Glomerular visceral epithelial cell (primary cell): Measurements from ENCODE around the gene PRKCE.
"Not testable (repeated sequence)": the region's sequence is repeated elsewhere in the genome, so short reads cannot be mapped to it uniquely, and the experiment has no call there.

Experiments
- DNase-seq: peaks from one replicate; pipeline ENCODE4 v3.0.0-alpha.2; 2016; ENCODE audit errors: extremely low spot score

The PRKCE gene

DNA sequence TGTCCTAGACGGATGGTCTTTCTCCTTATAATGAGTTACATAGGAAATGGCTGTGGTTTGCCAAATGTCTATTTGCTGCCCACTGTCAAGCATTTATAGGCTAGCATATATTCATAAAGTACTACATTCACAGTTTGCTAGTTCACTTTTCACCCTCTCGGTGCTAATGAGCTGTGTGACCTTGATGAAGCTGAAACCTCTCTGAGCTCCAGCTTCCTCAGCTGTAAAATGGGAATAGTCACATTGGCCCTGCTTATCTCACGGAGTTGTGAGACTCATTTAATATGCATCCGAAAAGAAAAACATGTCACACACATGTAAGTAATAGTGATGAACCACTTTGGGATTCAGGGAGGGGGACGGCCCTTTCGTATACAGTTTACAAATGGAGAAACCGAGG, 17.0 kb downstream of the PRKCE start:
- no peak for DNase-seq

GRCh38 chr2:45669032-45669486, 17.6 kb downstream of the PRKCE start:
- no peak for DNase-seq

- DNase-seq = no peak
Measured at GRCh38 chr2:45670646-45671045, 19.2 kb downstream of the PRKCE start.

GRCh38 chr2:45672138-45672537, 20.7 kb downstream of the PRKCE start:
- no peak for DNase-seq

DNA sequence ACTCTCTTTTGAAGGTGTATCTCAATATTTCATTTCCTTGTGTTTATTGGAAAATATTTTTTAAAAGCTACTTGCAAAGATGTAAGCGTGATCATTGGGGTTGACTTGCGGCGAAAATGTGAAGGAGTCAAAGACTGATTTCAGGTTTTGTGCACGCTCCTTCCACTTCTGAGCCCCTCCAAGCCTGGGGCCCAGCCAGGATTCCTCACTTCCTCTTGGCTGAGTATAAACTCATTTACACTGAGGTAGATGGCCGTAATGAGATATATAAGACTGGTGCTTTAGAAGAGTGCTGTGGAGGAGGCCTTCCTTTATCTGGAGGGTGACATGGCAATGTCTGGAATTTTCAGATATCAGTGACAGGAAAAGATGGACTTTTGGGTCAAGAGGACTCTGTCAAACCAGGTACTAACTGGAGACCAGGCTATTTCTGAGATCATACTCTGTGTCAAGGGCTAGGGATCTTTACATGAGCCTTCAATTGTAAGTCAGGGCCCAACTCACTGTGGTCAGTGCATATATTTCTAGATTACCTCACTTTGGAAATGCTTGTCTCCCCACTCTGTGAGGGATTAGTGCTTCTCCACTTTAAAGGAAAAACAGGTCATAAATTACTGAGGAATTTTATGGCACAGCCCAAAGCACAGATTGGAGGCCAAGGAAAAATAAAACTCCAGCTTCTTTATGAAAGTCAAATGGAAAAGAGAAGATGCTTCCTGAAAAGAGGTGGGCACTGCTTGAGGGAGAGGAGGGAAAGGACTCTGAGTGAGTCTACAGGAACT, 22.8 kb downstream of the PRKCE start:
- peak; percentile 13 for DNase-seq

GRCh38 chr2:45675263-45675812, 23.9 kb downstream of the PRKCE start:
- peak; percentile 6 for DNase-seq

DNA sequence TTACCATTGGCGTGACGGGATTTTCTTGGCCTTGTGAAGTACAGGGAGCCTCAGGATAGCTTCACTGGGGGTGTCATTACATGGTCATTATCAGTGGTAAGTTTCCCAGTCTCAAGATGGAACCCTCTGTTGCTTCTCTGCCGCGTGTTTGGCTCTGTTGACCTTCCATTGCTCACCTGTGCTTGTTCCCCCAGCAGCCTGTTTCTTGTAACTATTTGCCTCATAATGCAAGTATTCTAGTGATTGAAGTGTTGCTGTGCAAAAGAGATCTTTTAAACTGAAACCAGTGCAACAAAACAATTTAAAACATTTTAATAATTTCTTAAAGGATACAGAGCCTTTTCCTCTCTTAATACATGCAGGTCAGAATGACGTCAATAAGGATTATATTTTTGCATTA, 24.6 kb downstream of the PRKCE start:
- DNase-seq = no peak

DNA sequence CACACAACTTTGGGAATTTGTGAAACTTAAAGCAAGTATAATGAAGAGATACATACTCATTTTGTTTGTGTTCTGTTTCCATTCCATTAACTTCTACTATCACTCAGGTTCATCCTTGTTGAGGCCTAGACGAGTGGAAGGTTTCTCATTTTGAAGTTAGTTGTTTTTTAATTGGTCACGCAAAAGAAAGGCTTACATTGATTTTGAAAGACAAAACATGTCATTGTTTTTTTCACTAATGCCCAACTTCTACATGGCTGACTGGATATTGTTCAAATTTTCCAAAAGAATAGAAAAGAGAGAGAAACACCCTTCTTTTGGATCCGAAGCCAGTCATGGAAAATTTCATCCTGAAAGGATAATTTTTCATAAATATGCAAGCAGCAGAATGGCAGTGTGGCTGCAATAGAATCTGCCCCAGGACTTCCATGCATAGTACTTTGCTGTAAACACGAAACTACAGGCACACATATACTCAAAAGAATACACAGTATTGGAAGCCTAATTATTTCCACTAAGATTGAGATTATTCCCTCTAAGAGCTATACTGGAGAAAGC, 27.4 kb downstream of the PRKCE start:
- no peak for DNase-seq

DNA sequence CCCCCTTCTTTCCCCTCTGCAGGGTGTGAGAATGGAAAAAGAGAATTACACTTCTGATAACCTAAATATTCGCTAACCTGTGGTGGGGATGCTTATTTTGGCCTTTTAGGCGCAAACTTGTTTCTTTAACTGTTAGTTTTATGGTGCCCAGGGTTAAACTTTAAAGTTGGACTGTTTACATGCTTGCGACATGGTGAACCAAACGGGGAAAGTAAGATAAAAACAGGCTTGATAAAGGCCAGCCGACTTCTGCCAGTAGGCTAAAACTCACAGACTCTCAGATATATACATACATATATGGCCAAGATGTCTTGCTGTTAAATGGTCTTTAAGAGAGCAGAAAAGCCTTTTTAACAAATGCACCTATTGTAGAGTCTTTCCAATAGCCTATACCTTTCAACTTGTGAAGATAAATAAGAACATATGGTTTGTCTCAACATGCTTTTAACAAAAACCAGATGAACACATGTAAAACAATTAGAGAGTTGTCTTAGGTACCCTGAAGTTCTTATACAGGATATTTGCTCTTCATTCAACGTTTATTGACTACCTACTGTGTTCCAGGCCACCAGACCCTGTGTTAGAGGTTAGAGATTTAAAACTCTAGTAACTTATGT, 29.0 kb downstream of the PRKCE start:
- no peak for DNase-seq

DNA sequence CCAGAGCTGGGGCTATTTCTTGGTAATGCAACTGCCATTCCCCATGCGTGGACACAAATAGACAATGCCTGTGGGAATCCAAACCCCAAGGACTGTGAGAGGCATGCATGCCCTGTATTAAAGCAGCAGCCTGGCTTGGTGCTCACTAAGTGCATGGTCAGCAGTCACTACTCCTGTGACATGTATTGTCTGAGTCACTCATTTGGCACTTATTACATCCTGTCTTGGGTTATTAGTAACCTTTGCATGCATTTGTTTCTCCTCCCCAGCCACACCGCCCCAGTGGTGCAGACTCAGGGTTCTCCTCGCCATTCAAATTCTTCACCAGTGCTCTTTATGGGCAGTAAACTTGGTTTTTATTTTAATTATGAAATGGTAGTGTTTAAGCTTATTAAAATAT, 30.2 kb downstream of the PRKCE start:
- peak; percentile 74 for DNase-seq

DNA sequence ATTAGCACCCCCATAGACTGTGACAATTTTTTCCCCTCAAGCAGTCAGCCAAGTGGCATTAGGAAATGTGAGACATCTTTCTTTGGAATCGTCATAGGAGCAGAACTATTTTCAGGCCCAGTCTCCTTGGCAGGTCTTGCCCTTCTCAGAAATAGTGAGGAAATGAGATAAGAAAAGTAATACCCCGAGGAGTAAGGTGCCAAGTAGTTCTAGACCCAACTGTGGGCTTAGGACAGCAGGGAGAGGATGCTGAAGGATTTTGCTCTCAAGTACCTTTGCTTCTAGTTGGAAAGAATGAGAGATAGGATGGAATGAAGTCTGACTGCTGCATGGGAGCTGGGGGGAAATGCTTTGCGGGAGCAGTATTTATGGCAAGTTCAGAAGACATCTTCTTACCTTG, 31.8 kb downstream of the PRKCE start:
- no peak for DNase-seq

DNA sequence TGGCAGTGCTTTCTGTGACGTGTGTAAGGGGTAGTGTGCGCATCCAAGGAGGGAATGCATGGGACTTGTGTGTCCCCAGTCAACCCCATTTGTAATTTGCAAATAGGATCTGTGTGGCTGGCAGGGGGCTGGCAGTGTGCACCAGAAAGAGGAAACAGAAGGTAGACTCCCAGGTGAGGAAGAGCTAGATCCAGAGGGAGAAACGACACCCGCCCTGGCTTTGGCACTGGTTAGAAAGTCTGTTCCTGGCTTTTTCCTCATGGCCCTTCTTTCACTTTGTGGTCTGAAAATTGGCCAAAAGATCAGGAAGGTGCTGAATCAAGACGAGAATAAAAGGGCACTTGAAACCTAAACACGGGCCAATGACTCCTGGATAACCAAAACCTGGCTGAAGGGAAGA, 33.3 kb downstream of the PRKCE start:
- DNase-seq = no peak

DNA sequence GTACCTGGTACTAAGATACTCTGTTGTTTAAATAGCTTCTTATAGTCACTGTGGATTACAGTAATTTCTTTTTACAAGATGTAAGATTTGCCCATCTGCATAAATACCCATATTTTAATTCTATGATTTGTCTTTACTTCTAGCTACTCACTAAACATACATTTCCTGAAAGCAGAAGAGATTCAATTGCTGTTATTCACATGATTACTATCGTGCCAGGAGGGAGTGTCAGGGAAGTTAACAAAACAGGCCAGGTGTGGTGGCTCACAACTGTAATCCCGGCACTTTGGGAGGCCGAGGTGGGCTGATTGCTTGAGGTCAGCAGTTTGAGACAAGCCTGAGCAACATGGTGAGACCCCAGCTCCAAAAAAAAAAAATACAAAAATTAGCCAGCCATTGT, 33.8 kb downstream of the PRKCE start:
- no peak for DNase-seq

- DNase-seq = no peak
Measured at GRCh38 chr2:45687964-45688363, 36.5 kb downstream of the PRKCE start.

DNA sequence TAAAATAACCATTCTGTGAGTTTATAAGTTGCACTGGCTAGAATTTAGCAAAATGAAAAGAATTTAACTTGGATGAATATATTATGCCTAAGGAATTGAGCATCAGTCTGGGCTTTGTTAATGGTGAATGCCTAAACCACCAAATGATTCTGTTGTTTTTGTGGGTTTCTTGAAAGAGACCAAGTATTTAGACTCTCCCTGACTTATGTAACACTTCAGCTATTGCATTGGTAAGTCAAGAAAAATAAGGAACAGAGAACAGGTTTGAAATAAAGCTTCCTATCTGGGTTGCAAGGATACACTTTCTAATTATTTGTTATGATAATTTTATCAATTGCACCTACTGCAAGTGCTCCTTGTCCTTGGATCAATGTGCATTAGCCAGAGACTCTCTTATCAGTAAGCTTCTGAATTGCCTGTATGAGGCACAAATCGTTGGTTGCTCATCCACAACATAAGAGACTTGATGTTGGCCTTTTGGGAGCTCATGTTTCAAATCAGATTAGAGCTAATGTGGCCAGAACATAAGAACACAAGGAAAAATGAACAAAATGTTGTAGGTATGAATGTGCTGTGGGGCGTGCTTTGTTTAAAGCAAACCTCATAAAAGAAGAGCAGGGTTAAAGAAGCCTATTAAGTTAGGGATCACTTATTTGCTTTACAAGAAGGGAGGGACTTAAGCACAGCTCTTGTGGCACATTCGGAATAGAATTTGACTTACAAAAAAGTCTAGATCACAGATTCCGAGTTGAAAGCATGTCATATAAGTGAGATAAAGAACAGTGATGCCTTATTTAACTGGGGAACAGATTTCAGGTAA, 37.2 kb downstream of the PRKCE start:
- DNase-seq = no peak

DNA sequence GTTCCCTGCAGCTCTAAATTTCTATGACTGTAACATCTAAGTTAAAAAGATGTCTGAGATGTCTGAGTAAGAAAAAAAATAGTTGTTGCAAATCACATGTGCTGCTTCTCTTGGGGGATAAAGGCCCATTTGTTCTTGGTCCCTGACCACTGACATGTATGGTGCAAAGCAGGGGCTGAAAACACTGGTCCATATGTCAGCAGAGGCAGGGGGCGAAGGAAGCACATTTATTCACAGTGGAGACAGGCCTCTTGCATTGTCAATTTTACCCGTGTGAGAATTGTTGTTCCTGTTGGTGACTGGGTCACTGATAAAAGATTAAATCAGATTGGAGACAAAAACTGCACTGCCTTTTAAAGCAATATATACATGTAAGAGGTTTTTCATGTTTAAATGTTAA, 38.8 kb downstream of the PRKCE start:
- no peak for DNase-seq

DNA sequence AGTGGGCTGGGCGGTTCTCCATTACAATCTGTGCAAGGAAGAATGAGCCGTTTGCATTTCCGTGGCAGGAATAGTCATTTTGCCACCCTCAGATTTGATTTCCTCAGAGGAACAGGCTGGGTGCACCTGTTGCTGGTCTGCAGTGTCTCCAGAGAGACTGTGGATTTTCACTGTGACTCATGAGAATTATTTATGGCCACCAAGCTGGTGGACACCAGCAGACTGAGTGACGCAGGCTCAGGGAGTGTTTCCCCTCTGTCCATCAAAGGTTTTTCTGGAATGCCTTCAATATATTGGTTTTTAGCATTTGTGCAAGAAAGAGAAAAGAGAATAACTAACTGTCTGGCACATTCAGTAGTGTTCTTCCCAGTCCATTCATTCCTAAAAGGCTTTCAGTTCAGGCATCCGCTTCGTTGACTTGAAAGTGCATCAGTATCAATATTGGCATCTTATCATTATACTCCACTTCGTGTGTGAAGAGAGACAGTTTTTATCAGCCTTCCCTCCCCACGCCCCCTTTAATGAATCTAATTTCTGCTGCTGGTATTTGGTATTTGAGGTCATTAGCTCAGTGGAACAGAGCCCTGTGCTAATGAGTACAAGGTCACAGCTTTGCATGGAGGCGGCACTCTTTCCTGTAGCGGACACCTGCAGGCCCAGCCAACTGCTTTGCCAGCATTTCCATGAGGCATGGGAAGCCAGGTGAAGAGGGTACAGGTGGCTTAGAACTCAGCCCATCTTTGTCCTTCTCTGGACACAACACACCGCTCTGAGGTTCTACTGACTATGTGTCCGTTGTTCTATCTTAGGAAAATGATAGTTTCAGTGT, 39.9 kb downstream of the PRKCE start:
- no peak for DNase-seq

- no peak for DNase-seq
Measured at GRCh38 chr2:45692566-45692965, 41.1 kb downstream of the PRKCE start.

- DNase-seq = not testable (repeated sequence)
Measured at GRCh38 chr2:45695480-45696007, 44.1 kb downstream of the PRKCE start.

GRCh38 chr2:45696708-45697107, 45.2 kb downstream of the PRKCE start:
- no peak for DNase-seq

- DNase-seq = no peak
Measured at GRCh38 chr2:45697190-45697589, 45.7 kb downstream of the PRKCE start.
